IMR-90 (cell line): Measurements from ENCODE around the gene PBX4. TPM values are rescaled to one million over a fixed set of nuclear protein-coding genes. Genes with fewer than 3 reads are reported as not detected.

ENCODE experiments used
- ATAC-seq: fragments of 200-7000 bp; cut with Tn5 transposase; 2 replicates; pipeline ENCODE4 v1.9.1; 2020; ENCODE audit warnings: low read depth, mild to moderate bottlenecking, moderate library complexity
- BruUV-seq: library from RNA; stranded (reverse); fragments of 400-500 nt; replicated peaks from 2 replicates; lab custom pipeline; 2021; lab: Mats Ljungman, UMichigan
- CTCF ChIA-PET: fragments of 300-600 bp; formaldehyde crosslinking; extraction: SDS; loops from one replicate; lab custom pipeline; 2021; ENCODE audit warnings: antibody characterized with exemption; lab: Yijun Ruan, JAX
- POLR2A ChIA-PET: fragments of 300-600 bp; sonication (Branson Sonifier 250); formaldehyde crosslinking; loops from one replicate; lab custom pipeline; 2022; ENCODE audit warnings: antibody characterized with exemption; ENCODE audit not compliant: unreplicated experiment; lab: Charles Lee
- DNase-seq: peaks from one replicate; pipeline ENCODE4 v3.0.0; 2013
- H2AFZ ChIP-seq: replicated peaks from 2 replicates; pipeline ENCODE3; 2013; ENCODE audit warnings: low read length, mild to moderate bottlenecking; ENCODE audit not compliant: poor library complexity
- H2AK5ac ChIP-seq: 2 replicates; pipeline ENCODE4 v1.6.1; 2013; ENCODE audit warnings: low read depth, low read length, inconsistent platforms
- H2AK9ac ChIP-seq: replicated peaks from 2 replicates; pipeline ENCODE3; 2013; ENCODE audit warnings: mild to moderate bottlenecking, low read depth, low read length, moderate library complexity; ENCODE audit not compliant: poor library complexity
- H2BK120ac ChIP-seq: 2 replicates; pipeline ENCODE4 v1.6.1; 2013; ENCODE audit warnings: low read depth, low read length, inconsistent platforms
- H2BK15ac ChIP-seq: 3 replicates; pipeline ENCODE4 v1.6.1; 2013; ENCODE audit warnings: low read depth, low read length, inconsistent platforms
- H2BK20ac ChIP-seq: 2 replicates; pipeline ENCODE4 v1.6.1; 2013; ENCODE audit warnings: low read depth, mild to moderate bottlenecking, inconsistent platforms, low read length, moderate library complexity
- H2BK5ac ChIP-seq: 2 replicates; pipeline ENCODE4 v1.6.1; 2013; ENCODE audit warnings: mild to moderate bottlenecking, low read depth, low read length, inconsistent platforms; ENCODE audit not compliant: poor library complexity, severe bottlenecking
- H3K14ac ChIP-seq: replicated peaks from 2 replicates; pipeline ENCODE4 v1.6.1; 2013; ENCODE audit warnings: low read depth, low read length, inconsistent platforms
- H3K18ac ChIP-seq: 2 replicates; pipeline ENCODE4 v1.6.1; 2013; ENCODE audit warnings: low read depth, low read length, control low read depth
- H3K23ac ChIP-seq: 2 replicates; pipeline ENCODE4 v1.6.1; 2013; ENCODE audit warnings: low read depth, low read length, inconsistent platforms
- H3K27ac ChIP-seq: 2 replicates; pipeline ENCODE4 v1.5.1; 2013; ENCODE audit warnings: mild to moderate bottlenecking, control low read depth, low read length; ENCODE audit not compliant: insufficient read depth
- H3K27me3 ChIP-seq: 2 replicates; pipeline ENCODE4 v1.6.1; 2013; ENCODE audit warnings: low read length; ENCODE audit not compliant: control insufficient read depth, insufficient read depth
- H3K36me3 ChIP-seq: 2 replicates; pipeline ENCODE4 v1.6.1; 2013; ENCODE audit warnings: low read length, mixed read lengths; ENCODE audit not compliant: control insufficient read depth, insufficient read depth
- H3K4ac ChIP-seq: 2 replicates; pipeline ENCODE4 v1.6.1; 2013; ENCODE audit warnings: low read depth, low read length, inconsistent platforms
- H3K4me1 ChIP-seq: 2 replicates; pipeline ENCODE4 v1.6.1; 2013; ENCODE audit warnings: low read length, mixed read lengths; ENCODE audit not compliant: control insufficient read depth, insufficient read depth
- H3K4me2 ChIP-seq: 2 replicates; pipeline ENCODE4 v1.6.1; 2013; ENCODE audit warnings: low read depth, mild to moderate bottlenecking, control low read depth, low read length, moderate library complexity
- H3K4me3 ChIP-seq: 2 replicates; pipeline ENCODE4 v1.5.1; 2013; ENCODE audit warnings: low read depth, mild to moderate bottlenecking, control low read depth, low read length, moderate library complexity; ENCODE audit not compliant: insufficient read depth
- H3K56ac ChIP-seq: 2 replicates; pipeline ENCODE4 v1.6.1; 2013; ENCODE audit warnings: low read length, inconsistent platforms; ENCODE audit not compliant: insufficient read depth; ENCODE audit errors: extremely low read depth
- H3K79me1 ChIP-seq, 2 experiments: 2 replicates each; pipeline ENCODE4 v1.6.1; 2013; ENCODE audit warnings: low read length in 2 of 2, inconsistent platforms in 1 of 2, low read depth in 1 of 2
- H3K9ac ChIP-seq: 2 replicates; pipeline ENCODE4 v1.6.1; 2013; ENCODE audit warnings: low read depth, low read length, control low read depth
- H3K9me1 ChIP-seq: 2 replicates; pipeline ENCODE4 v1.6.1; 2013; ENCODE audit warnings: low read length, inconsistent platforms; ENCODE audit not compliant: insufficient read depth
- H3K9me3 ChIP-seq: 2 replicates; pipeline ENCODE4 v1.6.1; 2013; ENCODE audit warnings: low read length; ENCODE audit not compliant: control insufficient read depth, insufficient read depth
- H4K20me1 ChIP-seq: 2 replicates; pipeline ENCODE4 v1.6.1; 2013; ENCODE audit warnings: low read length, inconsistent platforms; ENCODE audit not compliant: insufficient read depth
- H4K5ac ChIP-seq: 2 replicates; pipeline ENCODE4 v1.6.1; 2013; ENCODE audit warnings: mild to moderate bottlenecking, low read depth, low read length, control low read depth
- H4K8ac ChIP-seq, 2 experiments: 2 replicates each; pipeline ENCODE4 v1.6.1; 2013; ENCODE audit warnings: low read depth in 2 of 2, low read length in 2 of 2, control low read depth in 1 of 2, inconsistent platforms in 1 of 2
- H4K91ac ChIP-seq: 2 replicates; pipeline ENCODE4 v1.6.1; 2013; ENCODE audit warnings: low read depth, low read length, inconsistent platforms; ENCODE audit not compliant: insufficient read depth
- BHLHE40 ChIP-seq: fragments of 150-350 bp; IDR thresholded peaks from 2 replicates; pipeline ENCODE4 v1.6.1; 2016; ENCODE audit warnings: mild to moderate bottlenecking, low read depth, low read length
- CTCF ChIP-seq: conservative IDR thresholded peaks from 2 replicates; pipeline ENCODE4 v1.5.1; 2012; ENCODE audit warnings: mild to moderate bottlenecking, low read depth, low read length, improper control_type of control experiment
- ELK1 ChIP-seq: fragments of 150-350 bp; IDR thresholded peaks from 2 replicates; pipeline ENCODE4 v1.6.1; 2016; ENCODE audit warnings: low read depth, mild to moderate bottlenecking, low read length, moderate library complexity, borderline replicate concordance
- FOS ChIP-seq: fragments of 150-350 bp; IDR thresholded peaks from 2 replicates; pipeline ENCODE4 v1.6.1; 2016; ENCODE audit warnings: low read depth, low read length
- MAZ ChIP-seq: IDR thresholded peaks from 2 replicates; pipeline ENCODE4 v1.6.1; 2012; ENCODE audit warnings: low read depth, mild to moderate bottlenecking, low read length, improper control_type of control experiment, moderate library complexity, borderline replicate concordance
- MXI1 ChIP-seq: IDR thresholded peaks from 2 replicates; pipeline ENCODE4 v1.6.1; 2012; ENCODE audit warnings: low read depth, mild to moderate bottlenecking, low read length, moderate library complexity, borderline replicate concordance
- NFE2L2 ChIP-seq: fragments of 150-350 bp; IDR thresholded peaks from 2 replicates; pipeline ENCODE4 v1.6.1; 2016; ENCODE audit warnings: low read depth, mild to moderate bottlenecking, low read length
- RAD21 ChIP-seq: IDR thresholded peaks from 2 replicates; pipeline ENCODE4 v1.6.1; 2012; ENCODE audit warnings: low read length, improper control_type of control experiment
- SMC3 ChIP-seq: fragments of 150-350 bp; IDR thresholded peaks from 2 replicates; pipeline ENCODE4 v1.6.1; 2016; ENCODE audit warnings: low read depth, mild to moderate bottlenecking, antibody characterized with exemption, low read length, moderate library complexity
- USF2 ChIP-seq: fragments of 150-350 bp; IDR thresholded peaks from 2 replicates; pipeline ENCODE4 v1.6.1; 2017; ENCODE audit warnings: mild to moderate bottlenecking, antibody characterized with exemption, low read length, low read depth
- WGBS, 2 experiments: methylation state at CpG; one replicate each; pipeline versions ENCODE4 v1.1.5 to v1.1.7; 2013; ENCODE audit warnings: missing lambda C conversion rate in 2 of 2; ENCODE audit not compliant: insufficient read length in 1 of 2; ENCODE audit errors: extremely low coverage in 2 of 2; 5-methylcytosine and 5-hydroxymethylcytosine counted together
- dilution Hi-C: fragments of 300-500 bp; cut with HindIII; formaldehyde crosslinking; loops from one replicate; pipeline ENCODE4 v1.14.3; 2018; ENCODE audit warnings: low sequenced_read_pairs; ENCODE audit not compliant: unreplicated experiment
- in situ Hi-C: fragments of 300-500 bp; cut with MboI; formaldehyde crosslinking; loops from 3 replicates; pipeline ENCODE4 v1.14.3; 2019; ENCODE audit warnings: low sequenced_read_pairs, inconsistent platforms, mixed read lengths
- intact Hi-C: fragments of 100-400 bp; cut with micrococcal nuclease; formaldehyde crosslinking; loops from 2 replicates; pipeline ENCODE4 v1.10.0; 2022
- polyA plus RNA-seq, 3 experiments: library from polyadenylated mRNA; depleted of rRNA; stranded (reverse); fragments of >200 nt; gene quantifications; 2 replicates each; pipeline ENCODE4 v1.2.3, GENCODE V29; 2012; ENCODE audit warnings: low replicate concordance in 1 of 3
- total RNA-seq: library from RNA; depleted of rRNA; stranded (reverse); fragments of >200 nt; gene quantifications from 2 replicates; pipeline ENCODE4 v1.2.3, GENCODE V29; 2012

Gene PBX4
- total and polyA plus RNA-seq, 2 of the 4 experiments (the other 2 are of a cell fraction), result 0.90 to 2.9 TPM

- no peak for DNase-seq
- Histone ChIP-seq H4K91ac (no peak overlapping the region), H3K14ac (peak overlapping the region; percentile 67), H3K4me3 (peak overlapping the region; percentile 69), H3K4me1 (0 out of 2 replicates have a peak, but pooled peaks cover 2% of the 10 kb centered on the region), H2AK5ac (peak overlapping the region; percentile 79), H3K4me2 (peak overlapping the region; percentile 91), H3K9me3 (no peaks in the 10 kb centered on the region), H2BK5ac (no peak overlapping the region), H3K36me3 (peaks cover 29% of the 10 kb centered on the region), H3K9ac (peak overlapping the region; percentile 73), H3K4ac (peak overlapping the region; percentile 73), H3K18ac (no peak overlapping the region), H3K56ac (0 out of 2 replicates have a peak overlapping the region, but pooled peaks have one; percentile 10), H2AFZ (peak overlapping the region; percentile 94), H4K8ac (peak overlapping the region; percentile 19 to 20; a peak in 1 of 4 replicates), H2BK120ac (no peak overlapping the region), H3K27ac (peak overlapping the region; percentile 37), H3K79me1 (peaks cover 3 to 19% of the 10 kb centered on the region in 2 experiments), H4K5ac (0 out of 2 replicates have a peak overlapping the region, but pooled peaks have one; percentile 29), H2BK20ac (no peak overlapping the region), H2BK15ac (no peak overlapping the region), H4K20me1 (0 out of 2 replicates have a peak, but pooled peaks cover 3% of the 10 kb centered on the region), H3K9me1 (peaks cover 3% of the 10 kb centered on the region; the same call in 1 of the 2 replicates), H3K27me3 (no peaks in the 10 kb centered on the region), H2AK9ac (peak overlapping the region; percentile 94), H3K23ac (peak overlapping the region; percentile 84)
- ChIA-PET POLR2A (no interaction called here), CTCF (no interaction called here)
- peak; percentile 31 for ATAC-seq
- TF ChIP-seq RAD21 (no peak), FOS (no peak), BHLHE40 (no peak), USF2 (no peak), ELK1 (no peak), MXI1 (no peak), MAZ (no peak), SMC3 (no peak), NFE2L2 (no peak), CTCF (no peak)
- dilution Hi-C loops (no loop called here), intact Hi-C loops (loop anchor here (1.0 to 5.0 kb wide), 2 partner anchors 90 to 110 kb away; no protein-coding TSS in a partner anchor), in situ Hi-C loops (loop anchor here (5.0 to 25.0 kb wide), 2 partner anchors 105 to 255 kb away; partner anchors contain the start of gene CILP2)
- BruUV-seq, result no TSS peak
- no CpG with 5 or more reads among the region's 16 CpGs for WGBS, 2 experiments
Observed at GRCh38 chr19:19642506-19643157, 24.1 kb upstream of the PBX4 start.
